Measurements from ENCODE around the gene PKNOX2.

DNA sequence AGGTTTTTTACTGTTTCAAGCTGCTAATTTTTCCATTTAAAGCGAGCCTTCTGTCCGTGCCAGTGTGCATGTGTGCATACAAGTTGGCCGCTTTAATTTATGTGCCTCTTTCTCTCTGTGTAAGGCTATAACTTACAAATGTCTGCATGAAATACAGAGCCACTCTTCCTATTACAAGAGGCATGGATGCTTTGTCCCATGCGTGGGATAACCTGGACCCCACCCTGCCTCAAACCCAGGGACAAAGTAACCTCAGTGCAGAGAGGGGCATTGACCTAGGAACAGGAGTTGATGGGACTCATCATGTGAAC lies 28.8 kb downstream of the PKNOX2 start:
- no peak for TF ChIP-seq POLR2A (IDR thresholded peaks at IDR 0.05)
- TF ChIP-seq, protein P1, sequence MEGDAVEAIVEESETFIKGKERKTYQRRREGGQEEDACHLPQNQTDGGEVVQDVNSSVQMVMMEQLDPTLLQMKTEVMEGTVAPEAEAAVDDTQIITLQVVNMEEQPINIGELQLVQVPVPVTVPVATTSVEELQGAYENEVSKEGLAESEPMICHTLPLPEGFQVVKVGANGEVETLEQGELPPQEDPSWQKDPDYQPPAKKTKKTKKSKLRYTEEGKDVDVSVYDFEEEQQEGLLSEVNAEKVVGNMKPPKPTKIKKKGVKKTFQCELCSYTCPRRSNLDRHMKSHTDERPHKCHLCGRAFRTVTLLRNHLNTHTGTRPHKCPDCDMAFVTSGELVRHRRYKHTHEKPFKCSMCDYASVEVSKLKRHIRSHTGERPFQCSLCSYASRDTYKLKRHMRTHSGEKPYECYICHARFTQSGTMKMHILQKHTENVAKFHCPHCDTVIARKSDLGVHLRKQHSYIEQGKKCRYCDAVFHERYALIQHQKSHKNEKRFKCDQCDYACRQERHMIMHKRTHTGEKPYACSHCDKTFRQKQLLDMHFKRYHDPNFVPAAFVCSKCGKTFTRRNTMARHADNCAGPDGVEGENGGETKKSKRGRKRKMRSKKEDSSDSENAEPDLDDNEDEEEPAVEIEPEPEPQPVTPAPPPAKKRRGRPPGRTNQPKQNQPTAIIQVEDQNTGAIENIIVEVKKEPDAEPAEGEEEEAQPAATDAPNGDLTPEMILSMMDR (IDR thresholded peaks at IDR 0.05) = no peak
- no peak for TF ChIP-seq POLR2AphosphoS5 (IDR thresholded peaks at IDR 0.05; ENCODE audit: insufficient read depth in 1 of 2, low read depth in 1 of 2)

Data from vagina (tissue), 2 donors.